ENCODE data around the gene CLSTN1. TPM values are rescaled to one million over a fixed set of nuclear protein-coding genes. Genes with fewer than 3 reads are reported as not detected.

CLSTN1 gene
- total RNA-seq, 1 experiment from 2014 or later = 143 TPM

- H3K9me3 ChIP-seq (ENCODE audit: control insufficient read depth, insufficient read depth, low read depth, low read length) = no peaks in the 10 kb centered on the region
- ATAC-seq (no peak), DNase-seq (ENCODE audit: low read depth, low spot score) (no peak)
- CTCF ChIA-PET = no interaction called here
- POLR2A ChIA-PET = no interaction called here
- H3K4me1 ChIP-seq (ENCODE audit: control insufficient read depth, insufficient read depth, low read length) = peaks cover 10% of the 10 kb centered on the region
- no TSS peak for BruUV-seq (replicated peaks)
- no peaks in the 10 kb centered on the region for H3K36me3 ChIP-seq (ENCODE audit: control insufficient read depth, insufficient read depth, low read length)
- no peak overlapping the region for H3K4me3 ChIP-seq (ENCODE audit: low read depth in 2 of 2, low read length in 2 of 2)
- H3K27ac ChIP-seq (ENCODE audit: low read length) = no peak overlapping the region
- H3K27me3 ChIP-seq (ENCODE audit: control insufficient read depth, insufficient read depth, low read length) = no peaks in the 10 kb centered on the region
- intact Hi-C loops (cut with micrococcal nuclease; ENCODE audit: unreplicated experiment) = no loop called here
- TF ChIP-seq REST (IDR thresholded peaks at IDR 0.05; ENCODE audit: insufficient read depth in 1 of 2, low read depth in 2 of 2, low read length in 1 of 2) (no peak), SIN3A (IDR thresholded peaks at IDR 0.05; ENCODE audit: borderline replicate concordance, insufficient read depth, low read depth, low read length) (no peak), POLR2AphosphoS5 (IDR thresholded peaks at IDR 0.05; ENCODE audit: low read depth, low read length) (no peak), TCF7L2 (IDR thresholded peaks at IDR 0.05; ENCODE audit: low read depth, low read length) (no peak), CTCF (IDR thresholded peaks at IDR 0.05) (no peak)
- in situ Hi-C loops (cut with HindIII; ENCODE audit: low pct_unique_long_range_greater_than_20kb, low sequenced_read_pairs) = no loop called here
Measured at GRCh38 chr1:9838946-9839345, 15.2 kb upstream of the CLSTN1 start.

- no peaks in the 10 kb centered on the region for H3K36me3 ChIP-seq (ENCODE audit: control insufficient read depth, insufficient read depth, low read length)
- ATAC-seq (no peak), DNase-seq (ENCODE audit: low read depth, low spot score) (no peak)
- H3K9me3 ChIP-seq (ENCODE audit: control insufficient read depth, insufficient read depth, low read depth, low read length) = no peaks in the 10 kb centered on the region
- POLR2A ChIA-PET = no interaction called here
- no peak for TF ChIP-seq POLR2AphosphoS5 (IDR thresholded peaks at IDR 0.05; ENCODE audit: low read depth, low read length)
- no peak for TF ChIP-seq SIN3A (IDR thresholded peaks at IDR 0.05; ENCODE audit: borderline replicate concordance, insufficient read depth, low read depth, low read length)
- no peak for TF ChIP-seq TCF7L2 (IDR thresholded peaks at IDR 0.05; ENCODE audit: low read depth, low read length)
- no peak for TF ChIP-seq REST (IDR thresholded peaks at IDR 0.05; ENCODE audit: insufficient read depth in 1 of 2, low read depth in 2 of 2, low read length in 1 of 2)
- no peak for TF ChIP-seq CTCF (IDR thresholded peaks at IDR 0.05)
- intact Hi-C loops (cut with micrococcal nuclease; ENCODE audit: unreplicated experiment) (no loop called here), in situ Hi-C loops (cut with HindIII; ENCODE audit: low pct_unique_long_range_greater_than_20kb, low sequenced_read_pairs) (no loop called here)
- no peak overlapping the region for H3K27ac ChIP-seq (ENCODE audit: low read length)
- CTCF ChIA-PET = no interaction called here
- no peak overlapping the region for H3K4me3 ChIP-seq (ENCODE audit: low read depth in 2 of 2, low read length in 2 of 2)
- H3K4me1 ChIP-seq (ENCODE audit: control insufficient read depth, insufficient read depth, low read length) = no peaks in the 10 kb centered on the region; the same call in 1 of the 2 replicates
- no peaks in the 10 kb centered on the region for H3K27me3 ChIP-seq (ENCODE audit: control insufficient read depth, insufficient read depth, low read length)
- no TSS peak for BruUV-seq (replicated peaks)
Measured at GRCh38 chr1:9836632-9836960, 12.8 kb upstream of the CLSTN1 start.
